Lower leg skin (tissue), 4 donors: ENCODE measurements around the gene MAPK10. TPM values are rescaled to one million over a fixed set of nuclear protein-coding genes. Genes with fewer than 3 reads are reported as not detected.
"Not testable (repeated sequence)": the region's sequence is repeated elsewhere in the genome, so short reads cannot be mapped to it uniquely, and the experiment has no call there.

Source experiments
- DNase-seq, 2 donors: peaks; one replicate each; pipeline ENCODE4 v3.0.0-alpha.2; 2019; ENCODE audit warnings: low spot score in 2 of 2
- H3K4me3 ChIP-seq: fragments of 200-600 bp; sonication (generic); 2 replicates; pipeline ENCODE4 v1.5.1; 2017; ENCODE audit warnings: mild to moderate bottlenecking, low read depth; ENCODE audit not compliant: poor library complexity, severe bottlenecking
- CTCF ChIP-seq, 3 donors: fragments of 450-650 bp; IDR thresholded peaks; one replicate each; pipeline ENCODE4 v1.5.1; 2016; ENCODE audit warnings: antibody characterized with exemption in 3 of 3, mild to moderate bottlenecking in 3 of 3, moderate library complexity in 2 of 3
- POLR2A ChIP-seq, 2 donors: fragments of 450-650 bp; IDR thresholded peaks; one replicate each; pipeline ENCODE4 v1.6.1; 2016 to 2017; ENCODE audit warnings: antibody characterized with exemption in 2 of 2, mild to moderate bottlenecking in 1 of 2, moderate library complexity in 1 of 2
- WGBS, 2 donors: methylation state at CpG; one replicate each; pipeline ENCODE4 v1.1.5; 2018; 5-methylcytosine and 5-hydroxymethylcytosine counted together
- intact Hi-C: fragments of 100-400 bp; cut with DNase I; formaldehyde crosslinking; loops from one replicate; pipeline ENCODE4 v1.15.0; 2023; ENCODE audit warnings: low total_unique reads
- total RNA-seq, 4 donors: library from RNA; depleted of rRNA; stranded (reverse); fragments of >200 nt; gene quantifications; one replicate each; pipeline ENCODE4 v1.1.0, GENCODE V29; 2016

MAPK10 gene
- total RNA-seq, 4 donors from 2014 or later: 1.7 to 3.2 (median 2.8) TPM

DNA sequence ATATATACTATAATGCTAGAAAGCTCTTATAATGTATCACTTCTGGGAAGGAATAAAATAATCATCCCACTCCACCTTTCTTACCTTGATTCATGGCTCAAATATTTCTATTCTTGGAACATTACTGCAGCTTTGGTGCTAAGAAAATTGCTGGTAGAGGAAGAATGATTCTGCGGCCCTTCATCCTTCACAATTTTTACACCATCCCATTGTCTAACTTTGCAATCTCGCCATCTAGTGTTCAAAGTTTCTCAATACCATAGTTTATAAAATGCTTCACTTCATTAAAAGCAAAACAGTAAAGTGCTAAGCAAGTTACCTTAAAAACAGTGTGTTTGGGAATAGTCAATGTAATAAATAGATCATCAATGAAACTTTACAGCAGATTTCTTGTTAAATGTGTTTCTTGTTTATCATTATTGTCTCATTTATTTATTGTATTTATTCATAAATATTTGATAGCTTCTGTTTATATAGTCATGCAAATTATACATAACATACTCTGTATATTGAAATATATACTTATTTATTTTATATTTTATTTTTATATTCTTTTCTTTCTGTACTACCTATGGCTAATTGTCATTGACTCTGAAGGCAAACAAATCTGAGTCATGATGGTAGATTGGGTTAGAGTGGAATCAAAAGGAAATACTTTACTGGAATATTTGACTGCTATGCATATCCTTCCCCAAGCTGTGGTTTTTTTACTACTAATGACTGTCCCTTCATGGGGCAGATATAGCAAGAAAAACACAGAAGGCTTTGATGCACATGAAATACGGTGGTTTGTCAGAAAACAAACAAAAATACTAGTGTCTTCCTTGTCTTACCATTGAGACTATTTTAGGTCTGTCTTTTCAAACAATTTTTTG, 390.7 kb downstream of the MAPK10 start:
- intact Hi-C loops: no loop called here
- no peak for TF ChIP-seq CTCF (IDR thresholded peaks at IDR 0.05)
- TF ChIP-seq POLR2A (IDR thresholded peaks at IDR 0.05): no peak
- DNase-seq: no peak
- H3K4me3 ChIP-seq: no peak overlapping the region
- 33 to 35% methylated on average over 3 of the region's 3 CpGs for WGBS, 2 donors

DNA sequence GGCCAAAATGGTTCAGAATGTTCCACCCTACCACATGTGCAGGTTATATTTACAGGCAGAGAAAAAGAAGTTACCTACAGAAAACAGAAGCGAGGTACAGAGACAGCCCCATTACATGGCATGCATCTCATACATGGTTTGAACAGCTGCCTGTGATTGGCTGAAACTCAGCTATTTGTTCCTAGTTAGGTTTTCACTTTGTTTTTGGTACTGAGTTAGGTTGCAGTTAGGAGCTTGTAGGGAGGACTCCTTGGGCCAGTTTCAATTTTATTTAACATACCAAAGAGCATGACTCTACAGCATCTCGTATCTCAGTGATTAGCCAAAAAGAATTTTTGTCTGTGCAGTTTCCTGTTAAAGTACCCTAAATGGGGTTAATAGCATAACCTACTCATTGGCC, 392.0 kb downstream of the MAPK10 start:
- no peak overlapping the region for H3K4me3 ChIP-seq
- WGBS, 2 donors: 66 to 76% methylated on average over 2 of the region's 2 CpGs
- no peak for TF ChIP-seq CTCF (IDR thresholded peaks at IDR 0.05)
- TF ChIP-seq POLR2A (IDR thresholded peaks at IDR 0.05): no peak
- intact Hi-C loops: no loop called here
- DNase-seq: no peak

GRCh38 chr4:85966373-85966772, 393.5 kb downstream of the MAPK10 start:
- DNase-seq: no peak

GRCh38 chr4:85965529-85965928, 394.3 kb downstream of the MAPK10 start:
- WGBS, 2 donors: 57 to 70% methylated on average over 1 of the region's 1 CpG
- TF ChIP-seq POLR2A (IDR thresholded peaks at IDR 0.05) (no peak), CTCF (IDR thresholded peaks at IDR 0.05) (no peak)
- no peak overlapping the region for H3K4me3 ChIP-seq
- intact Hi-C loops: no loop called here
- DNase-seq: no peak

More at GRCh38 chr4:85966373-85966772, 393.5 kb downstream of the MAPK10 start:
- intact Hi-C loops: no loop called here
- H3K4me3 ChIP-seq: no peak overlapping the region
- TF ChIP-seq POLR2A (IDR thresholded peaks at IDR 0.05) (no peak), CTCF (IDR thresholded peaks at IDR 0.05) (no peak)
- 30 to 39% methylated on average over 2 of the region's 2 CpGs for WGBS, 2 donors

DNA sequence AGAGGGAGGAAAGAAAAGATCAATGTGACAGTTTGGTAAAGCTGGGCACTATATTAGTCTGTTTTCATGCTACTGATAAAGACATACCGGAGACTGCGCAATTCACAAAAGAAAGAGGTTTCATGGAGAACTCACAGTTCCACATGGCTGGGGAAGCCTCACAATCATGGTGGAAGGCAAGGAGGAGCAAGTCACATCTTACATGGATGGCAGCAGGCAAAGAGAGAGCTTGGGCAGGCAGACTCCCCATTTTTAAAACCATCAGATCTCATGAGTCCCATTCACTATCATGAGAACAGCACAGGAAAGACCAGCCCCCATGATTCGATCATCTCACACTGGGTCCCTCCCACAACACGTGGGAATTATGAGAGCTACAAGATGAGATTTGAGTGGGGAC, 394.8 kb downstream of the MAPK10 start:
- H3K4me3 ChIP-seq, DNase-seq, intact Hi-C loops: not testable (repeated sequence)
- WGBS, 2 donors: 86 to 92% methylated on average over 4 of the region's 4 CpGs

DNA sequence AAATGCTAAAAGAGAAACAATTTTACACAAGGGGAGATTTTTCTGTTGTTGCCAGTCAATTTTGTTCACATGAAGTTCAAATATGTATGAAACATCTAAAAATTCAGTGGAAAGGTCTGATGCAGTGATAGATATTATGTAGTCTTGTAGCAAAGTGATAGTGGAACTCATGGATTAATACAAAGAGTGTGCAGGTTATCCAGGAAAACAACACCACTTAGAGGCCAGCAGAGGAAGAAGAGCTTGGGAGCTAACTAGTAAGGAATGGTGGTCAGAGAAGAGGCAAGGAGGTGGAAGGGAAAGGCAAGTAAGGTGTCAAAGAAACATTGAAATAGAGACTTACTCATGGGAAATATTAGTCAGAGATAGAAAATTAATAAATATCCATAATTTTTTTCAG, 395.6 kb downstream of the MAPK10 start:
- DNase-seq: no peak
- TF ChIP-seq POLR2A (IDR thresholded peaks at IDR 0.05) (no peak), CTCF (IDR thresholded peaks at IDR 0.05) (no peak)
- no peak overlapping the region for H3K4me3 ChIP-seq
- intact Hi-C loops: no loop called here
